HS-27A (cell line): Measurements from ENCODE around the gene KLK3.

Experiments used
- DNase-seq: peaks from one replicate; pipeline ENCODE4 v3.0.0-alpha.2; 2012; ENCODE audit warnings: low read depth, missing footprints

KLK3 gene

DNA sequence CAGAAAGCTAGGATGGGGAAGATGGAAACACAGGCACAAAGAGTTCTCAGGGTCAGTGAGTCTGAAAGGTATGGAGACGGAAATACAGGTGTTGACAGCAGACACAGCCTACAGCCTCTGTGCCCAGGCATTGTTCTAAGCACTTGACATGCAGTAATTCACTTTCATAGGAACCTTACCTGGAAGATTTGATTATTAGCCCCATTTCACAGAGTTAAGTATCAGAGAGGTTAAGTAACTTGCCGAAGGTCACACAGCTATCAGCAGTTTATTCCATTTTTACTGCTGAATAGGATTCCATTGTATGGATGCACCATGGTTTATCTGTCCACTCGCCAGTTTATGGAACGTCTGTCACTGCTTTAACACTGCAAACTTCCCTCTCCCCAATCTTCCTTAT lies 43.3 kb downstream of the KLK3 start:
- DNase-seq: no peak

GRCh38 chr19:50899569-50899968 lies 44.9 kb downstream of the KLK3 start:
- no peak for DNase-seq

DNA sequence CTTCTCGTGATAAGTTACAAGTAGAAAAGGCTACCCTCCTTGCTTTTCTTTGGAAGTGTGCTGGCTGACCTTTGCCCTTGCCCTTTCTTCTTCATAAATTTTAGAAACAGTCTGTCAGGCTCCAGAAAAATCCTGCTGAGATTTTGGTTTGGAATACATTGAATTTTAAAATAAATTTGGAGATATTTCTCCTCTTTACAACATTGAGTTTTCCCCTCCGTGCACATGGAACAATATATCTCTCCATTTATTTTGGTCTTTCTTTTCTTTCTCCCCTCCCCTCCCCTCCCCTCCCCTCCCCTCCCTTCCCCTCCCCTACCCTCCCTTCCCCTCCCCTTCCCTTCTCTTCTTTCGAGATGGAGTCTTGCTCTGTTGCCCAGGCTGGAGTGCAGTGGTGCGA lies 47.9 kb downstream of the KLK3 start:
- no peak for DNase-seq

DNA sequence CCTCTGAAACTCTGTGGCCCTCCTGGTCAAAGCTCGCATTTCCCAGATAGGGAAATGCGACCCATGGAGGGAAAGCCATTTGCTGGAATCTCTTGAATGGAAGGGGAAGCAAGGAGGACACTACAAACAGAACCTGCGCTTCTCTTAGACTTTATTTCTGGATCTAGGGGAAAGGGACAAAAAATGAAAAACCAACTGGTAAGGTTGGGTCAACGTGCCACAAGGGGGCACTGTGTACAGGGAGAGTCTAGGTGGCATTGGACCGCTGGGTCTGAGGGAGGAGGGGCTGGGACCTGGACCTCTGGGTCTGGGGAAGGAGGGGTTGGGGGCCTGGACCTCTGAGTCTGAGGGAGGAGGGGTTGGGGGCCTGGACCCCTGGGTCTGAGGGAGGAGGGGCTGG lies 51.5 kb downstream of the KLK3 start:
- no peak for DNase-seq

GRCh38 chr19:50908336-50908735 lies 53.6 kb downstream of the KLK3 start:
- DNase-seq: no peak

DNA sequence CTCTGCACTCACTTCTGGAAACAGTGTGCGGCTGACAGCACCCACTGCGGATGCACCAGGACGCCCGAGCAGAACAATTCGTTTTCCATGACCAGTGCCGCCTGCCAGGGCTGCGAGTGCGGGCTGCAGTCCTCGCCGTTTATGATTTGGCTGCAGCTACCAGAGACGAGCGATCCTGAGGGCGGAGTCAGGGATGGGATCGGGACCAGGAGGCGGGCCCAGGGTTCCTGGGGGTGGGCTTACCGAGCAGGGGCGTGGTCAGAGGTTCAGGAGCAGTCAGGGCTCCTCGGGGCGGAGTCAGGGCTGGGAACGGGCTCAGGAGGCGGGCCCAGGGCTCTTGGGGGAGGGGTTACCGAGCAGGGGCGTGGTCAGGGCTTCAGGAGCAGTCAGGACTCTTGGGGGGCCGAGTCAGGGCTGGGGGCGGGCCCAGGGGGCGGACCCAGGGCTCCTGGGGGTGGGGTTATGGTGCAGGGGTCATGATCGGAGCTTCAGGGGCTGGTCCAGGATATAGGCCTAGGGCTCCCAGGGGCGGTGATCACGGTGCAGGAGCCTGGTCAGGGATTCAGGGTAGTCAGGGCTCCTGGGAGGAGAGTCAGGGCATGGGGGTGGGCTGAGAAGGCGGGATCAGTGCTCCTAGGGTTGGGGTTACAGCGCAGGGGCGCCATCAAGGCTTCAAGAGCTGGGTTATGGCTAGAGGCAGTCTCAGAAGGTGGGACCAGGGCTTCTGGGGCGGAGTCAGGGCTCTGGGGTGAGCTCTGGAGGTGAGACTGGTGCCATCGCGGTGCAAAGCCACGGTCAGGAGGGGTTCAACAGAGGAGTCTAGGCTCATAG lies 54.7 kb downstream of the KLK3 start:
- DNase-seq: no peak
